Measurements from ENCODE around the gene FBXL17. TPM values are rescaled to one million over a fixed set of nuclear protein-coding genes. Genes with fewer than 3 reads are reported as not detected.

Gene FBXL17
- total RNA-seq = 13.8 to 21.6 TPM (median 17.3 TPM) in 3 replicates

- peak; percentile 74 to 87 for DNase-seq (ENCODE audit: low spot score in 2 of 2, unreplicated experiment in 2 of 2)
- Mint-ChIP-seq H3K4me1 (peaks cover 25% of the 10 kb centered on the region), H3K36me3 (peaks cover 5% of the 10 kb centered on the region), H3K27ac (peak within 1 kb of the TSS; percentile 71), H3K27me3 (ENCODE audit: low read depth) (no peaks in the 10 kb centered on the region), H3K4me3 (peak within 1 kb of the TSS; percentile 88), H3K9me3 (peaks cover 3% of the 10 kb centered on the region)
- TF ChIP-seq, protein P1, sequence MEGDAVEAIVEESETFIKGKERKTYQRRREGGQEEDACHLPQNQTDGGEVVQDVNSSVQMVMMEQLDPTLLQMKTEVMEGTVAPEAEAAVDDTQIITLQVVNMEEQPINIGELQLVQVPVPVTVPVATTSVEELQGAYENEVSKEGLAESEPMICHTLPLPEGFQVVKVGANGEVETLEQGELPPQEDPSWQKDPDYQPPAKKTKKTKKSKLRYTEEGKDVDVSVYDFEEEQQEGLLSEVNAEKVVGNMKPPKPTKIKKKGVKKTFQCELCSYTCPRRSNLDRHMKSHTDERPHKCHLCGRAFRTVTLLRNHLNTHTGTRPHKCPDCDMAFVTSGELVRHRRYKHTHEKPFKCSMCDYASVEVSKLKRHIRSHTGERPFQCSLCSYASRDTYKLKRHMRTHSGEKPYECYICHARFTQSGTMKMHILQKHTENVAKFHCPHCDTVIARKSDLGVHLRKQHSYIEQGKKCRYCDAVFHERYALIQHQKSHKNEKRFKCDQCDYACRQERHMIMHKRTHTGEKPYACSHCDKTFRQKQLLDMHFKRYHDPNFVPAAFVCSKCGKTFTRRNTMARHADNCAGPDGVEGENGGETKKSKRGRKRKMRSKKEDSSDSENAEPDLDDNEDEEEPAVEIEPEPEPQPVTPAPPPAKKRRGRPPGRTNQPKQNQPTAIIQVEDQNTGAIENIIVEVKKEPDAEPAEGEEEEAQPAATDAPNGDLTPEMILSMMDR (IDR thresholded peaks at IDR 0.05; ENCODE audit: unreplicated experiment) = no peak
These were observed at the start of gene FBXL17 for GRCh38 chr5:108381954-108382783. TSS of gene FBXL17 (minus strand) at chr5:108382098.

DNA sequence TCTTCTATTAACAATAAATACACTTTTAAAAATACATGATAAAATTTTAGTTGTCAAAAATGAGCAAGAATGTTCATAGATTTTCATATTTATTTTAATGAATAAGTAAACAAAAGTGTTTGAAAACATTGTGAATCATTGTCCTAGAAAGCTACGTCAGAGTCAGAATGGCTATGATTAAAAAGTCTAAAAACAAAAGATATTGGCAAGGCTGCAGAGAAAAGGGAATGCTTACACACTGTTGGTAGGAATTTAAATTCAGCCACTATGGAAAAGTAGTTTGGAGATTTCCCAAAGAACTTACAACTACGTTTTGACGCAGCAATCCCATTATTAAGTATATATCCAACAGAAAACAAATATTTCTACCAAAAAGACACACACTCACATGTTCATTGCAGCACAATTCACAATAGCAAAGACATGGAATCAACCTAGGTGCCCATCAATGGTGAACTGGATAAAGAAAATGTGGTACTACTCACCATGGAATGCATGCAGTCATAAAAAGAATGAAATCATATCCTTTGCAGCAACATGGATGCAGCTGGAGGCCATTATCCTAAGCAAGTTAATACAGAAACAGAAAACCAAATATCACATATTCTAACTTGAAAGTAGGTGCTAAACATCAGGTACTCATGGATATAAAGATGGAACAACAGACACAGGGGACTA, 49.2 kb upstream of the FBXL17 start:
- Mint-ChIP-seq H3K4me1 (no peaks in the 10 kb centered on the region), H3K4me3 (no peak overlapping the region), H3K27ac (no peak overlapping the region), H3K27me3 (ENCODE audit: low read depth) (no peaks in the 10 kb centered on the region), H3K36me3 (no peaks in the 10 kb centered on the region), H3K9me3 (peaks cover 19% of the 10 kb centered on the region)
- TF ChIP-seq, protein P1 (IDR thresholded peaks at IDR 0.05; ENCODE audit: unreplicated experiment) = no peak
- no peak for DNase-seq (ENCODE audit: low spot score in 2 of 2, unreplicated experiment in 2 of 2)

- Mint-ChIP-seq H3K27ac (no peak overlapping the region), H3K4me1 (no peaks in the 10 kb centered on the region), H3K27me3 (ENCODE audit: low read depth) (no peaks in the 10 kb centered on the region), H3K36me3 (no peaks in the 10 kb centered on the region), H3K4me3 (no peak overlapping the region), H3K9me3 (peaks cover 23% of the 10 kb centered on the region)
- TF ChIP-seq, protein P1 (IDR thresholded peaks at IDR 0.05; ENCODE audit: unreplicated experiment) = no peak
- DNase-seq (ENCODE audit: low spot score in 2 of 2, unreplicated experiment in 2 of 2) = no peak
These were observed 39.8 kb upstream of the FBXL17 start for GRCh38 chr5:108421713-108422112.

DNA sequence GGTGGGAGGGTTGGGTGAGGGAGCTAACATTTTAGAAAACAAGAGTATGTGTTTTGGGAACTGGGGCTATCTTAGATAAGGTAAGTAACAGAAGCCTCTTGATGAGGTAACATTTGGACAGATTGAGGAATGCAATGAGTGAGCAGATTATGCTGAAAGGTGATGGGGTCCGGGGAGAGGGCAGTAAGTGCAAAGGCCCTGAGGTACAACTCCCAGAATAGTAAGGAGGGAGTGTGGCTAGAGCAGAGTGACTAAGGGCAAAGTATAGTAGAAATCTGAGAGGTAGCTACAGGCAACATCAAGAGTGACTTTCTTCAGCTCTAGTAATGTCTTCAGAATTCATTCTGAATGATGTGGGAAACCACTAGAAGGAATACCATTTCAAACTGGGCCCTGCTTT, 38.9 kb upstream of the FBXL17 start:
- TF ChIP-seq, protein P1 (IDR thresholded peaks at IDR 0.05; ENCODE audit: unreplicated experiment) = no peak
- Mint-ChIP-seq H3K4me1 (no peaks in the 10 kb centered on the region), H3K36me3 (no peaks in the 10 kb centered on the region), H3K27me3 (ENCODE audit: low read depth) (no peaks in the 10 kb centered on the region), H3K4me3 (no peak overlapping the region), H3K27ac (no peak overlapping the region), H3K9me3 (peaks cover 13% of the 10 kb centered on the region)
- no peak for DNase-seq (ENCODE audit: low spot score in 2 of 2, unreplicated experiment in 2 of 2)

DNA sequence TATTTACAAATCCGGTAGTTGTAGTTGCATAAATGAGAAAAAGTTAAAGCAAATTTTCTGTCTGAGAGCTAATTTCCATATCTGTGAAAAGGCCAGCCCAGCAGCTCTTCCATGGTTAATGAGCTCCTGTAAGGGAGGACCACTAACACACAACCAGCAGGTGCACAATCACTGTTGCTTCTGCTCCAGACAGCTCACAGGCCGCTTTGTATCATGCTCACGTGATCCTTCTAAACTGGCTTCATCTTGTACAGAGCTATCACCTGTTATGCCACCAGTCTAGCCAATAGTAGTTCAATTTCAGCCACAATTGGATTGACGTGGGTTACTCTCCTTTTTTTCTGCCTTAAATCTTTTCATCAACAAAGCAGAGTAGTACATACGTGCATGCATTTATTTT, 38.3 kb upstream of the FBXL17 start:
- no peaks in the 10 kb centered on the region for H3K27me3 Mint-ChIP-seq (ENCODE audit: low read depth)
- H3K27ac Mint-ChIP-seq = no peak overlapping the region
- DNase-seq (ENCODE audit: low spot score in 2 of 2, unreplicated experiment in 2 of 2) = no peak
- no peaks in the 10 kb centered on the region for H3K36me3 Mint-ChIP-seq
- H3K9me3 Mint-ChIP-seq = peaks cover 11% of the 10 kb centered on the region
- H3K4me1 Mint-ChIP-seq = no peaks in the 10 kb centered on the region
- H3K4me3 Mint-ChIP-seq = no peak overlapping the region
- TF ChIP-seq, protein P1 (IDR thresholded peaks at IDR 0.05; ENCODE audit: unreplicated experiment) = no peak

All from mesothelial cell of epicardium (in vitro differentiated cells).